Activated CD4-positive, alpha-beta memory T cell treated with anti-CD3 and anti-CD28 coated beads for 36 hours (primary cell): ENCODE results near the gene SLC2A10. TPM values are rescaled to one million over a fixed set of nuclear protein-coding genes. Genes with fewer than 3 reads are reported as not detected.

ENCODE experiments used
- CTCF ChIA-PET: fragments of 350-600 bp; sonication (Branson Sonifier 250); formaldehyde crosslinking; loops from one replicate; lab custom pipeline; 2021; ENCODE audit warnings: antibody characterized with exemption, inconsistent platforms; lab: Charles Lee
- POLR2A ChIA-PET: fragments of 350-600 bp; sonication (Branson Sonifier 250); formaldehyde crosslinking; loops from one replicate; lab custom pipeline; 2021; ENCODE audit warnings: antibody characterized with exemption; lab: Charles Lee
- DNase-seq: peaks from one replicate; pipeline ENCODE4 v3.0.0-alpha.2; 2020
- H3K27ac Mint-ChIP-seq: one replicate; pipeline ENCODE4 v1.8.0; 2021; ENCODE audit warnings: mixed read lengths
- H3K27me3 Mint-ChIP-seq: one replicate; pipeline ENCODE4 v1.8.0; 2021; ENCODE audit warnings: mixed read lengths
- H3K36me3 Mint-ChIP-seq: one replicate; pipeline ENCODE4 v1.8.0; 2021; ENCODE audit warnings: mixed read lengths
- H3K4me1 Mint-ChIP-seq: one replicate; pipeline ENCODE4 v1.8.0; 2021; ENCODE audit warnings: low read depth, mixed read lengths
- H3K4me3 Mint-ChIP-seq: one replicate; pipeline ENCODE4 v1.8.0; 2021; ENCODE audit warnings: mild to moderate bottlenecking, mixed read lengths
- H3K9me3 Mint-ChIP-seq: one replicate; pipeline ENCODE4 v1.8.0; 2021; ENCODE audit warnings: mixed read lengths
- intact Hi-C: fragments of 100-400 bp; cut with micrococcal nuclease; formaldehyde crosslinking; loops from one replicate; pipeline ENCODE4 v1.15.1; 2023
- total RNA-seq, 2 experiments: library from RNA; stranded (reverse); gene quantifications; one replicate each; pipeline ENCODE4 v1.2.3, GENCODE V29; 2021

Gene SLC2A10
- total RNA-seq, 2 experiments from 2014 or later: not detected

GRCh38 chr20:46699651-46700359, 9.6 kb upstream of the SLC2A10 start:
- Mint-ChIP-seq H3K4me1 (no peaks in the 10 kb centered on the region), H3K4me3 (no peak overlapping the region), H3K27ac (no peak overlapping the region), H3K9me3 (no peaks in the 10 kb centered on the region), H3K36me3 (no peaks in the 10 kb centered on the region), H3K27me3 (peaks cover 26% of the 10 kb centered on the region)
- POLR2A ChIA-PET: no interaction called here
- no peak for DNase-seq
- intact Hi-C loops: no loop called here
- CTCF ChIA-PET: interaction anchor here (0.7 to 1.3 kb wide), 2 partner anchors 10 to 181 kb away, joined by 3 to 6 read pairs; partner anchors contain the start of gene TP53RK

- Mint-ChIP-seq H3K27ac (no peak overlapping the region), H3K27me3 (peaks cover 31% of the 10 kb centered on the region), H3K36me3 (no peaks in the 10 kb centered on the region), H3K4me1 (no peaks in the 10 kb centered on the region), H3K4me3 (no peak overlapping the region), H3K9me3 (no peaks in the 10 kb centered on the region)
- intact Hi-C loops: no loop called here
- DNase-seq: no peak
- POLR2A ChIA-PET: no interaction called here
- CTCF ChIA-PET: no interaction called here
Observed at GRCh38 chr20:46700481-46700880, 9.0 kb upstream of the SLC2A10 start.

DNA sequence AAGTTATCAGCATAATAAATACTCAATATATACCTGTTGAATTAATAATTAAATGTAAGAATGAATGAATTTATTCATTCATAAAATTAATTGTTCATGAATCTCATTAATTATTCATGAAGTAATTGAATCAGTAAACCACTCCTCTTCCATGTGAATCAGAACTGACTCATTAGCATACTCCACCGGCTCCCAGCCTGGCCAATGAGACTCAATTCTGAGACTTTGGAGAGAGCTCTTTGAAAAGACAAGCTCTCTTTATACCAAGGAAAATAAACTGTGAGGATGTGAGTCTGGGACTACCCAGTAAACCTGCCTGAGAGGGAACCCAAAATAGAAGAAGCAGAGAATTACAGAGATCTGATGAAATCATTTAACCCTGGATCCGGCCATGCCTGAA, 8.4 kb upstream of the SLC2A10 start:
- H3K27ac Mint-ChIP-seq: no peak overlapping the region
- H3K36me3 Mint-ChIP-seq: no peaks in the 10 kb centered on the region
- H3K4me1 Mint-ChIP-seq: no peaks in the 10 kb centered on the region
- CTCF ChIA-PET: no interaction called here
- intact Hi-C loops: no loop called here
- peaks cover 31% of the 10 kb centered on the region for H3K27me3 Mint-ChIP-seq
- POLR2A ChIA-PET: no interaction called here
- H3K4me3 Mint-ChIP-seq: no peak overlapping the region
- H3K9me3 Mint-ChIP-seq: peaks cover under 1% of the 10 kb centered on the region
- DNase-seq: no peak

GRCh38 chr20:46701556-46701955, 7.9 kb upstream of the SLC2A10 start:
- Mint-ChIP-seq H3K4me1 (no peaks in the 10 kb centered on the region), H3K27ac (no peak overlapping the region), H3K9me3 (peaks cover 5% of the 10 kb centered on the region), H3K27me3 (peaks cover 31% of the 10 kb centered on the region), H3K4me3 (no peak overlapping the region), H3K36me3 (no peaks in the 10 kb centered on the region)
- ChIA-PET CTCF (no interaction called here), POLR2A (interaction anchor here (0.6 kb wide), 1 partner anchor 17 kb away, joined by 3 read pairs; no protein-coding TSS in a partner anchor)
- DNase-seq: no peak
- intact Hi-C loops: no loop called here

DNA sequence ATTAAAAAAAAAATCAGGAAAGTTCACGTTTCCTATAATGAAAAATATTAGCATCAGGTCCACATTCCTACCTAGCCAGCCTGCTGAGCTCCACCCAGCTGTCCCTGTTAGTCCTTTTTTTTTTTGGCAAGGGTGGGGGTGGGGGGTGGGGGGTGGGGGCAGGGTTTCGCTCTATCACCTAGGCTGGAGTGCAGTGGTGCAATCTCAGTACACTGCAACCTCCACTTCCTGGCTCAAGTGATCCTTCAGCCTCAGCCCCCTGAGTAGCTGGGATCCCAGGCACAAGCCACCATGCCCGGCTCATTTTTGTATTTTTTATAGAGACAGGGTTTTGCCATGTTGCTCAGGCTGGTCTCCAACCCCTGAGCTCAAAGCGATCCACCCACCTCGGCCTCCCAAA, 7.5 kb upstream of the SLC2A10 start:
- CTCF ChIA-PET: interaction anchor here (1.2 kb wide), 1 partner anchor 16 kb away, joined by 6 read pairs; no protein-coding TSS in a partner anchor

DNA sequence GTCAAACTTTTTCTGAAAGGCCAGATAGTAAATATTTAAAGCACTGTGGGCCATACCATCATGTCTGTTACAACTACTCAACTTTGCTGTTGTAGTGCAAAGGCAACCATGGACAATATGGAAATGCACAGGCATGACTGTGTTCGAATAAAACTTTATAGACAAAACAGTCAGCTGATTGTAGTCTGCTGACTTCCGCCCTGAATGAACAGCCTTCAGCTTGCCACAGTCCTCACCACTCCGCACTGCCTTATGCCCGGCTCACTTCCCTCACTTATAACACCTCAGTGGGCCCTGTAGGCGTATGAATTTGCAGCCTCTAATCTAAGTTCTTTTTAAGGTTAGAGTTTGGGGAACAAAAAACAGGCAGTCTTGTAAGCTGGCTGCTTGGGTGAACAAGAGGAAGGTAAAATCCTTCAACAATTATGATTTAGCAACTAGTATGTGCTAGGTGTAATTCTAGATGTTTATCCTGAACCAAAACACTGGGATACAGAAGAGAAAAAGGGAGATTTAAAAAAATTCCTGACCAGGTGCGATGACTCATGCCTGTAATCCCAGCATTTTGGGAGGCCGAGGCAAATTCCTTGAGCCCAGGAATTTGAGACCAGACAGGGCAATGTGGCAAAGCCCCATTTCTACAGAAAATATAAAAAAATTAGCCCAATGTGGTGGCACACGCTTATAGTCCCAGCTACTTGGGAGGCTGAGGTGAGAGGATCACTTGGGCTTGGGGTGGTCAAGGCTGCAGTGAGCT, 6.8 kb upstream of the SLC2A10 start:
- H3K27me3 Mint-ChIP-seq: peaks cover 37% of the 10 kb centered on the region
- ChIA-PET POLR2A (interaction anchor here (0.6 kb wide), 2 partner anchors 16 to 120 kb away, joined by 3 read pairs; no protein-coding TSS in a partner anchor), CTCF (interaction anchor here (0.9 to 1.2 kb wide), 2 partner anchors 8 to 16 kb away, joined by 3 to 6 read pairs; no protein-coding TSS in a partner anchor)
- H3K4me1 Mint-ChIP-seq: no peaks in the 10 kb centered on the region
- H3K27ac Mint-ChIP-seq: no peak overlapping the region
- H3K9me3 Mint-ChIP-seq: peaks cover 7% of the 10 kb centered on the region
- H3K36me3 Mint-ChIP-seq: no peaks in the 10 kb centered on the region
- intact Hi-C loops: no loop called here
- no peak for DNase-seq
- H3K4me3 Mint-ChIP-seq: no peak overlapping the region

More for the DNA sequence above, 7.5 kb upstream of the SLC2A10 start:
- Mint-ChIP-seq H3K36me3 (no peaks in the 10 kb centered on the region), H3K4me3 (no peak overlapping the region), H3K4me1 (no peaks in the 10 kb centered on the region), H3K27me3 (peaks cover 32% of the 10 kb centered on the region), H3K9me3 (peaks cover 7% of the 10 kb centered on the region), H3K27ac (no peak overlapping the region)
- POLR2A ChIA-PET: interaction anchor here (0.6 kb wide), 1 partner anchor 17 kb away, joined by 3 read pairs; no protein-coding TSS in a partner anchor
- no peak for DNase-seq
- intact Hi-C loops: no loop called here

DNA sequence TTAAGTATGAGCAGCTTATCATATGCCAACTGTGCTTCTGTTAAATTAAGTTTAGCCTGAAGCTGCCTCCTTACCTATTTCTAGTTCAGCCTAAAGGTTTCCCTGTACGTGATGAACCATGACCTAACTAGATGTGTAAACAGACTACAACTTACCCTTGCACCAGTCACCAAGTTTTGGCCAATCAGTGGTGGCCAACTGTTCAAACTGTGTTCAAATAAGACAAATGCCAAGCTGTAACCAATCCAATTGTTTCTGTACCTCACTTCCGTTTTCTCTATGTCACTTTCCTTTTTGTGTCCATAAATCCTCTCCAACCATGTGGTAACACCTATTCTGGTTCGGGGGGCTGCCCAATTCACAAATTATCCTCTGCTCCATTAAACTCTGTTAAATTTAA, 6.0 kb upstream of the SLC2A10 start:
- H3K27ac Mint-ChIP-seq: no peak overlapping the region
- POLR2A ChIA-PET: no interaction called here
- DNase-seq: no peak
- no peaks in the 10 kb centered on the region for H3K36me3 Mint-ChIP-seq
- intact Hi-C loops: no loop called here
- H3K4me3 Mint-ChIP-seq: no peak overlapping the region
- peaks cover 43% of the 10 kb centered on the region for H3K27me3 Mint-ChIP-seq
- peaks cover 7% of the 10 kb centered on the region for H3K9me3 Mint-ChIP-seq
- CTCF ChIA-PET: interaction anchor here (0.6 to 0.9 kb wide), 2 partner anchors 9 to 47 kb away, joined by 3 read pairs; no protein-coding TSS in a partner anchor
- no peaks in the 10 kb centered on the region for H3K4me1 Mint-ChIP-seq

DNA sequence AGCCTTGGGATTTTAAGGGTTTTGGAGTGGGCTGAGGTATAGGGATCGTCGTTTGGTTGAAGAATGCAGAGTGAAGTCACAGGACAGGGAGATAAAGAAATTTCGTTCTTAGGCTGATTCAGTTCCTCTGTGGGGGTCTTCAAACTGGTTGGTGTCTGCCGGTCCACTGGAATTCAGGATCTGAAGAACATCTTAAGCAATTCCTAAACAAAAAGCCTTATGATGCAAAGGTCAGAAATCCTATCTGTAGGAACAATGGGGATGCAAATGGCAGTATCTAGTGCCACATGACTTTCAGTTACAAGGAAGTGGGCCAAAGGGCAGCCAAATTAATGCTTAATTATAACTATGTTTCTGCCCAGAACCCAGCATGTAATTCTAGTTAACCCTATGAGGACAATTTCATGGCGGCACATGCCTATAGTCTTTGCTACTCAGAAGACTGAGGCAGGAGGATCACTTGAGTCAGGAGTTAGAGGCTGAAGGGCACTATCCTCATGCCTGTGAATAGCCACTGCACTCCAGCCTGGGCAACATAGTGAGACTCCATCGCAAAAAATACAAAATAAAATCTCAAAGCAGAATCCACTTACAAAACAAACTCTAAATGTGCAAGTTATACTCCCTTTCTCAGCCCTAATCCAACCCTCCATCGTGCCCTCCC, 4.6 kb upstream of the SLC2A10 start:
- Mint-ChIP-seq H3K4me3 (no peak overlapping the region), H3K9me3 (peaks cover 7% of the 10 kb centered on the region), H3K27me3 (peaks cover 46% of the 10 kb centered on the region), H3K27ac (no peak overlapping the region), H3K4me1 (peaks cover 5% of the 10 kb centered on the region), H3K36me3 (no peaks in the 10 kb centered on the region)
- POLR2A ChIA-PET: no interaction called here
- CTCF ChIA-PET: no interaction called here
- intact Hi-C loops: no loop called here
- no peak for DNase-seq

DNA sequence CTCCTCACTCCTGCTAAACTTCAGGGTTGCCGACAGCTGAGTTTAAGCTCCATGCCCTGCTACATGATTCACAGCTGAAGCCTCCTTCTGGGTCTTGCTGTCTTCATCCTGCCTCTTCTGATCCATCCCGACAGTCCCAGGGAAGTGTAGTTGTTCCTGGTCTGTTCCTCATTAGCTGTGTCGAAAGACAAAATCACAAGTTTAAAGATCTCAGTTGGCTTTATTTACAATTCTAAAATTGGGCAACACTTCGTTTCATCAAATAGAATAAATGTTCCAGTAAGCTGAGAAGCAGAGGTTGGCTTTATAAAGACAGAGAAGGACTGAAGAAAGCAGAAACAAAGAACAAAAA, 4.1 kb upstream of the SLC2A10 start:
- H3K27ac Mint-ChIP-seq: no peak overlapping the region
- POLR2A ChIA-PET: no interaction called here
- no peaks in the 10 kb centered on the region for H3K36me3 Mint-ChIP-seq
- intact Hi-C loops: no loop called here
- CTCF ChIA-PET: no interaction called here
- no peak for DNase-seq
- H3K27me3 Mint-ChIP-seq: peaks cover 47% of the 10 kb centered on the region
- peaks cover 10% of the 10 kb centered on the region for H3K4me1 Mint-ChIP-seq
- H3K4me3 Mint-ChIP-seq: no peak overlapping the region
- H3K9me3 Mint-ChIP-seq: peaks cover 7% of the 10 kb centered on the region

- Mint-ChIP-seq H3K9me3 (peaks cover 7% of the 10 kb centered on the region), H3K4me1 (peaks cover 10% of the 10 kb centered on the region)
Observed at GRCh38 chr20:46706242-46706641, 3.2 kb upstream of the SLC2A10 start.

DNA sequence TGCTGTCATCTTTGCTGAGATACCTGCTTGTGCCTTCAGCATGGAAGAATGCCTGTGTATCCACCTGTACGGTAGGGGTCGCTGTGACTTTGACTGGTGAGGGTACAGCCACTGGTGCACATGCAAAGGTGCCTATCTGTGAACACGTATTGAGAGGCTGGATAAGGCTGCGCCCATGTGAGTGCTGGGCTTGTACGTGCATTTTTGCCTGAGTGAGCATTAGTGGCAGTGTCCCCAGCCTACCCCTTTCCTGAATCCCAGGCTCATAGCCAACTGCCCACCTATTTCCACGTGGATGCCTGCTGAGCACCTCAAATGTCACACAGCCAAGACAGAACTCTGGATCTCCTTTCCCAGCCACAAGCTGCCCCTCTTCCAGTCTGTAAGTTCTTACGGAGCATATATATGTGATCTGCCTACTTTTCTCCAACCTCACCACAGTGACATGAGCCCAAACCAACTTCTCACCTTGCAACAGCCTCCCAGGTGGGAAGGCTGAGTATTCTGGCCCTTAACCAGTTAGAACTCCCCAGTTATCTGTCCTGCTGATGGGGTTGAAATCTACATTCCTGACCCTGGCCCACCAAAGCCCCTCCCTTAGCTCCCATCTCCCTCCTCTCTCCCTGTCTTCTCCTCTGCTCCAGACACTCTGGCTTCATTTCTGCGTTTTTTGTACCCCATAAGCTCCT, 1.1 kb upstream of the SLC2A10 start:
- no peaks in the 10 kb centered on the region for H3K36me3 Mint-ChIP-seq
- POLR2A ChIA-PET: no interaction called here
- peaks cover 10% of the 10 kb centered on the region for H3K4me1 Mint-ChIP-seq
- no peak overlapping the region for H3K27ac Mint-ChIP-seq
- peak; percentile 22 for DNase-seq
- intact Hi-C loops: no loop called here
- CTCF ChIA-PET: no interaction called here
- H3K9me3 Mint-ChIP-seq: peaks cover 7% of the 10 kb centered on the region
- H3K27me3 Mint-ChIP-seq: peaks cover 54% of the 10 kb centered on the region
- no peak overlapping the region for H3K4me3 Mint-ChIP-seq

More at GRCh38 chr20:46706242-46706641, 3.2 kb upstream of the SLC2A10 start:
- intact Hi-C loops: no loop called here
- CTCF ChIA-PET: no interaction called here
- H3K36me3 Mint-ChIP-seq: no peaks in the 10 kb centered on the region
- POLR2A ChIA-PET: no interaction called here
- peaks cover 51% of the 10 kb centered on the region for H3K27me3 Mint-ChIP-seq
- H3K27ac Mint-ChIP-seq: no peak overlapping the region
- DNase-seq: no peak
- H3K4me3 Mint-ChIP-seq: no peak overlapping the region
